HG03139 (cell line): Measurements from ENCODE around the gene TM4SF4.

Source experiments
- ATAC-seq: cut with Tn5 transposase; IDR thresholded peaks from one replicate; pipeline ENCODE4 v1.9.1; 2021; ENCODE audit not compliant: unreplicated experiment

TM4SF4 gene

GRCh38 chr3:149511040-149511626 lies 36.6 kb downstream of the TM4SF4 start:
- ATAC-seq, result no peak

- ATAC-seq, result no peak
Measured at GRCh38 chr3:149512073-149512782, 37.7 kb downstream of the TM4SF4 start.

GRCh38 chr3:149514471-149514870 lies 40.0 kb downstream of the TM4SF4 start:
- no peak for ATAC-seq

GRCh38 chr3:149515249-149515648 lies 40.8 kb downstream of the TM4SF4 start:
- ATAC-seq, result no peak

- no peak for ATAC-seq
Measured at GRCh38 chr3:149516920-149517319, 42.4 kb downstream of the TM4SF4 start.

GRCh38 chr3:149519912-149520311 lies 45.4 kb downstream of the TM4SF4 start:
- ATAC-seq, result no peak

GRCh38 chr3:149523512-149524299 lies 49.2 kb downstream of the TM4SF4 start:
- no peak for ATAC-seq

GRCh38 chr3:149527531-149528339 lies 53.2 kb downstream of the TM4SF4 start:
- no peak for ATAC-seq

- ATAC-seq, result no peak
Measured at GRCh38 chr3:149528340-149528650, 53.8 kb downstream of the TM4SF4 start.

GRCh38 chr3:149529099-149529498 lies 54.6 kb downstream of the TM4SF4 start:
- no peak for ATAC-seq

GRCh38 chr3:149532489-149533180 lies 58.1 kb downstream of the TM4SF4 start:
- peak; percentile 39 for ATAC-seq

GRCh38 chr3:149534082-149534481 lies 59.6 kb downstream of the TM4SF4 start:
- ATAC-seq, result no peak

GRCh38 chr3:149534671-149535332 lies 60.3 kb downstream of the TM4SF4 start:
- no peak for ATAC-seq

GRCh38 chr3:149535333-149535685 lies 60.8 kb downstream of the TM4SF4 start:
- ATAC-seq, result no peak

GRCh38 chr3:149536429-149536828 lies 61.9 kb downstream of the TM4SF4 start:
- no peak for ATAC-seq

GRCh38 chr3:149538371-149538770 lies 63.9 kb downstream of the TM4SF4 start:
- ATAC-seq, result no peak

- no peak for ATAC-seq
Measured at GRCh38 chr3:149541091-149541491, 66.6 kb downstream of the TM4SF4 start.

- ATAC-seq, result no peak
Measured at GRCh38 chr3:149542375-149543312, 68.1 kb downstream of the TM4SF4 start.

GRCh38 chr3:149545049-149545448 lies 70.6 kb downstream of the TM4SF4 start:
- ATAC-seq, result no peak
